CMK (cell line): ENCODE measurements around the gene PSRC1.
"Not testable (repeated sequence)": the region's sequence is repeated elsewhere in the genome, so short reads cannot be mapped to it uniquely, and the experiment has no call there.

Experiments used
- DNase-seq: peaks from one replicate; pipeline ENCODE4 v3.0.0-alpha.2; 2010; ENCODE audit warnings: low read depth

The PSRC1 gene

DNA sequence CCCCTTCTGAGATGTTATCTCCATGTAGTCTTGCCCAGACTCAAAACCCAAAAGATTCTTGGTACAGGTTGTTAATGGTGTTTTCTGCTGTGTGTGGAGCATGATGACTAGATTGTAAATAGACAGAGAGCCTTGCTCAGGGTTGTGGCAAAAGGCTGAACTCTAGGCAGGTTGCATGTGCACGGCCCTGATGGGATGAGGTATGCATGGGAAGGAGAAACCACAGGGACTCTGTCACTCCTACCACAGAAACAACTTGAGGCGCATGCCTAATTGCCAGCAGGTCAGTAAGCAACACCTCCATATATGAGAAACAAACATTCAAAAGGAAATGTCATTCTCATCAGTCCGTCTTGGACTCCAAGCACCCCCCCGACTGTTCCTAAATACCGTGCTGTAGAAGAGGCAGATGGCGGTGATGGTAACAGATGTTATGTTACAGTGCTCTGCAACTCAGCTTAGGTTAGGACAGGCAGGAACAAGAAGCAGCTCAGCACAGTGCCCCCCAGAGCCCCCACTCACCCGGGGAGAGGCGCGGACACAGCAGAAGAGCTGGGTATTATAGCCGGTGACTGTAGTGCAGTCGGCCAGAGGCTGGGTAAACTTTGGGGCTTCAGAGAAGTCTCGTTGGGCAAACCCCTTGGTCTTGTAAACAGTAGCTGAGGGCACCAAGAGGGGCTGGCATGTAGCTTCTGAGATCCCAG, 12.9 kb upstream of the PSRC1 start:
- no peak for DNase-seq

DNA sequence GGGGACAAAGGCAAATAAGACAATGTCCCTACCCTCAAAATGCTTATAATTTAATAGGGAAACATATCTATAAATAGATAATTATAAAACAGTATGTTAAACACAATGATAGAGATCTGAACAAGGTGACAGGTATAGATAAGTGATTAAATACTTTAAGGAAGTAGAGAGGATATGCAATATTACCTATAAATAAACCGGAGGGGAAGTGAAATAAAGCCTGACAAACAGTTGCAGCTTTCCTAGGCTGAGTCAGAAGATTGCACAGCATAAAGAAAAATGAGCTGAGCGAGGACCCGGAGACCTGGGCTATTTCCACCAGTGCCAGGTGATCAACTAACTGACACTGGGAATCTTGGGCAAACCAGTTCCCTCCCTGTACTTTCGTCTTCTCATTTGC, 11.5 kb upstream of the PSRC1 start:
- no peak for DNase-seq

DNA sequence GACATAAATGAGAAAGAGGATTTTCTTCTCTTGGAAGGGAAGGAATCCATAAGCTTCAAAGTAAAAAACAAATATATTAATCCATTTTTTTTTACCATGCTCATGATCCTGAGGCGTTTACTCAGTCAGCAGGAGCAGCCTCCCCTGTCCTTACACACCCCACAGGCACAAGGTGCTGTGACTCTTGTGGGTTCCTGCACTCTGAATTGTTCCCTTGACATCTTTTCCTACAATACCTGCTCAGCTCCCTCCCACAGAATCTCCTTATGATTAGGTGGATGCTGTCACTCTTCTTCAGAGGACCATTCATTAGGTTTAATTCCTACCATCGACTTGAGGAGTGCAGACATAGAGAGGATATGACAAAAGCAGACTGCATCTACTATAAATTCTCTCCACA, 10.1 kb upstream of the PSRC1 start:
- DNase-seq = no peak

DNA sequence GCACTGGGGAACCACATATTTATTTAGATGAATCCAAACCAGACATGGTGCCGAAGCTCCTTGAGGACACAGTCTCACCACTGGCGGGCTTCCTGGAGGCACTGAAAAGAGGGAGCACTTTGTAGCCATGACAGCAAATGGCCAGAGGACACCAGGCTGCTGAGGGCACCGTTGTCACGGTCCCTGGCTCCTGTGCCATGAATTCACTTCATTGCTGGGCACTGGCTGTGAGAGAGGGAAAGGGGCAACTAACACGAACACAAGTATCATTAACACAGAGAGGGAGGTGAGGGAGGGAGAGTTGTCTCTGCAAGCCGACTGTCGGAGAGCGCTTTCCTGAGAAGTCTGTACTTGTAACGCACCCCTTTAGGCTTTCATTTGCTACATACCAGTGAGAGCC, 9.4 kb upstream of the PSRC1 start:
- no peak for DNase-seq

DNA sequence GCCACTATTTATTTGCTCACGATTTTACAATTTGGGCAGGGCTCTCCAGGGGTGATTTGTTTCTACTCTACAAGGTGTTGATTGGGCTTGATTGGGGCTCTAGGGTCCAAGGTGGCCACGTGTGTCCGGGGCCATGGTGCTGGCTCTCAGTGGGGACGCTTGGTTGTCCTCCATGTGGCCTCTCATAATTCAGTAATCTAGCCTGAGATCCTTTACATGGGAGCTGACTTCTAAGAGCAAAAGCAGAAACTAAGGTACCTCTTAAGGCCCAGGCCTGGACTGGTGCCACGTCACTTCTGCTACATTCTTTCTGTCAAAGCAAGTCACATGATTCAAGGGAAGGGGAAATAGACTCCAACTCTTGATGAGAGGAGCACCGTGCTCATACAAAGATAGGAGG, 8.1 kb upstream of the PSRC1 start:
- no peak for DNase-seq

DNA sequence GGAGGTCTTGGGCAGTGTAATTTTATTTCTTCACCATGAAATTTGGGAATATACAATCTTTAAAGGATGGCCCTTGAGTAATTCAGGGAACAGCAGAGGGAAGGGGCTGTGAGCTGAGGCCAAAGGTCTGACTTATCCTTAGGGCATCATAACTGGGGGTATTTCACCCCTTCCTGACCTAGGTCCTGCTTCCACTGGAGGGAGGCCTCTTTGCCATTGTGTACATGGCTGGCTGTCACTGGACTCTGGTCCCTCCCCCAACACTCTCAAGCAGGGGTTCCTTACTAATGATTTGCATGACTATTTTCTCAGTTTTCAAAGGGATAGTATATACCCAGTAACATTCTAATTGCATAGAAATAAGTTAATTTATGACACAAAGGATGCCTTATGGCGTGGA, 7.2 kb upstream of the PSRC1 start:
- no peak for DNase-seq

DNA sequence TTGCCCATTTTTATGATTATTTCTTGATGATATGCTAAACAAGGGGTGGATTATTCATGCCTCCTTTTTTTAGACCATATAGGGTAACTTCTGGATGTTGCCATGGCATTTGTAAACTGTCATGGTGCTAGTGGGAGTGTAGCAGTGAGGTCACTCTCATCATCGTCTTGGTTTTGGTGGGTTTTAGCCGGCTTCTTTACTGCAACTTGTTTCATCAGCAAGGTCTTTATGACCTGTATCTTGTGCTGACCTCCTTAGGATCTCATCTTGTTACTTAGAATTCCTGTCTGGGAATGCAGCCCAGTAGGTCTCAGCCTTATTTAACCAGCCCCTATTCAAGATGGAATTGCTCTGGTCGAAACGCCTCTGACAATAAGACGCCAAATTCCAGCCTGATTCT, 3.8 kb upstream of the PSRC1 start:
- not testable (repeated sequence) for DNase-seq

DNA sequence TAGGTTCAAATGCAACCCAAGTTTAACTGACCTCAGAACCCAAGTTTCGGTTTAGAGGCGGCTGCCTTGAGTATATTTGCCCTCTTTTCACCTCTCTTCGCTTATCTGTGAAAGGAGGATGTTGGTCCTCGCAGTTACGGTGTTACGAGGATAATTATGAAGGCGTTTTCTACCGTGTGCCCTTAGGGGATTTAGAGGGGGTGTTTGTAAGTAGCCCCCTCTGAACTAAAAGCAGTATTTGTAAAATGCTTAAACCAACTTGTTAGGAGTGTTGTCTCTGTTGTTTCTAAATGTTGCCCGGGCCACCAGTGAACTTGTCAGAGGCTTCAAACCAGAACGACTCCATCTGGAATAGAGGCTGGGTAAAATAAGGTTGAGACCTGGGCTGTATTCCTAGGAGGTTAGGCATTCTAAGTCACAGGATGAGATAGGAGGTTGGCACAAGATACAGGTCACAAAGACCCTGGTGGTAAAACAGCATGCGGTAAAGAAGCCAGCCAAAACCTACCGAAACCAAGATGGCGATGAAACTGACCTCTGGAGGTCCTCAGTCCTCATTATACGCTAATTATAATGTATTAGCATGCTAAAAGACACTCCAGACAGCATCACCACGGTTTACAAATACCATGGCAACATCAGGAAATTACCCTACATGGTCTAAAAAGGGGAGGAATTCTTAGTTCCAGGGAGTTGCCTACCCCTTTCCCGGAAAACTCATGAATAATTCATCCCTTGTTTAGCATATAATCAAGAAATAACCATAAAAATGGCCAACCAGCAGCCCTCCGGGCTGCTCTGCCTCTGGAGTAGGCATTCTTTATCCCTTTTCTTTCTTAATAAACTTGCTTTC, 1.0 kb upstream of the PSRC1 start:
- DNase-seq = no peak

DNA sequence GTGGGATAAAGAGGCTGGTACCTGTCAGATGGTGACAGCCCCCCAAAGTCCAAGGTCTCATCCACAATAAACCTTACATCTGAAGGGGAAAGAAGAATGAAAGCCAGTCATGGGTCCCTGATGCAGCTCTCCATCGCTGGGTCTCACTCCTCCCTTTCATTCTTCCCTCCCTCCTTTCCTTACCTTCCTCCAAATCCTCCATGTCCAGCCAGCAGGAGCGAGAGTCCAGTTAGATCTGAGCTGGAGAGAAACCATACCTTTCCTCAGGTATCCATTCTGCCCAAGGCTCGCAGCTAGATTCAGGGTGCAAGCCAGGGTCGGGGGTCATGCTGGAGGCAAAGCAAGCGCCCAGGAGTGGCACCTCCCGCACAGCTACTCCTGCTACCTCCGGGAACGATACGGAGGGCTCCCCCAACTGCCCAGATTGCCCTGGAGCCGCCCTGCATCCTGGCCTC, 421 bp downstream of the PSRC1 start:
- DNase-seq = no peak

DNA sequence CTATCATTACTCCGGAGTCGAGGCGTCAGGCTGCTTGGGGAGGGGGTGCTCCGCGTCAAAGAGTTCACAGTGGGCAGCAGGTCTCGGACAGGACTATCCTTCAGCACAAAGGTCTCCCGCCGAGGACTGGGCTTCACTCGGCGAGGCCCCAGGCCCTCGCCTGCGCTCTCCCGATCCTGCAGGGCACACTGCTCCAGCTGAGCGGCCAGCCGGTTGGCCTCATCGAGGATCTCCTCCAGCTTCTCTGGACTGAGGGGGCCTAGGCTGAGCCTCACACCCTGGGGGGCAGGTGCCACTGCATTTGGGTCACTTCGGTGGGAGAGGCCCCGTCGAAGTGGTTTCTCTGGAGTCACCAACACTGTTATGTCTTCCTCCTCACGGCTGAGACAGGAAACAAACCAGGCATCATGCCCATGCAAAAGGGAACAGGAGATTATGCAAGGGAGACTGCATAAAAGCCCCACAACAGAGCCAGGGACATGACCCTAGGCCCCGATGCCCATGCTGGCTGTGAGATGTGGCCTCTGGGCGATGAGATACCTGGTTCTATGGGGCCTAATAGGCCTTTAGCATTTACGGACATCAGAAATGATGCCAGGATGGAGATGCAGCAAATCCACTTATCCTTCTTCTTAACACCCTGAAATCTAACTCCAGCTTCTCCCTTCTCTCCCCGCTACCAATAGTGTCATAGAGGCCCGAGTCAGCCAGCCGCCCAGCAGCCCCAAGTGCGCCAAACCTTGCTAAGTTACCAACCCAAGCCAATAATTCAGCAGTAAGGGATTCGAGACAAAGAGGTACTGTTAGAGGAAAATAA, 1.1 kb downstream of the PSRC1 start:
- DNase-seq = no peak

DNA sequence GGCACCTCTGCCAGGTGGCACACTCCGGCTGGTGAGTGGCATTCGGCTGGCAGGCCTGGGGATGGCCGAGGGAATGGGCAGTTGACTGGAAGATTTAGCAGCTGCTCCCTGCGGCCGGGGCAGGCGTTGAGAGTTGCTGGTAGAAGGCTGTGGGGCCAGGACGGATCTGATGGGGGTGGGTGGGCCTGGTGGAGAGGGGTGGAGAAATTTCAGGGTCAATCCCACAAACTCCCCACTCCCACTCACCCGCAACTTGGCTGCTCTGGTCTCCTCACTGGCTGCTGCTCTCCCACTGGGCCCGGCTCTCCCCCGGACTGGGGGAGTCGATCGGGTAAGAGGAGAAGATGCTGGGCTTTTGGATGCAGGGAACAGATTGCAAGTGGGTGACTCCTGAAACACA, 2.1 kb downstream of the PSRC1 start:
- no peak for DNase-seq

DNA sequence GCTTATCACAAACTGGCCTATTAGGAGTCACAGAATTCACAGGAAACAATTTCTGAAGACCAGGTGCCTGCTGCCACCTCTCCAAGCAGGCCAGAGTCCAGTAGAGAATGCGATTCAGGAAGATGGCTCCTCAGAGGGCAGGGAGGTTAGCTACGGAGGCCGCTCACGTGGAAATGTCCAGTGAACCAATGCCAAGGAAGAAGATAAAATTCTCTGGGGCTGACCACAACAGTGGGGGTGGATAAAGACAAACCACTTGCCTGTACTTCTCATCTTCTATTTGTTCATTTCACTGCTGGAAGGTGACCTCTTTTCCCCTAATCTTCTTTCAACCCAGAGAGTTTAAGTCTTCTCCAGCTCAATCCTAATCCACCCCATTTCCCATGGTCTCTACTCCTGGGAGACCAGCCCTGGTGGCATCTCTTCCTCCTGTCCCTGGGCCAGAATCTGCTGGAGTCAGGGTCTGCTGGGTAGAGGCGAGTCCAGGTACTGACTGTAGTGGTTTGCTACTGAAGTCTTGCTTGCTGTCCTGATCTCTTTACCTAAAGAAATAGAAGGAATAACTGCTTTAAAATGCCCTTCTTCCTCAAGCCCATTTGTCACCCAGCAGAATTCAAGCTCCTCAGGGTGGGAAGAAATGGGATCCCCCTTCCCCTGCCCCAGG, 3.2 kb downstream of the PSRC1 start:
- DNase-seq = no peak

DNA sequence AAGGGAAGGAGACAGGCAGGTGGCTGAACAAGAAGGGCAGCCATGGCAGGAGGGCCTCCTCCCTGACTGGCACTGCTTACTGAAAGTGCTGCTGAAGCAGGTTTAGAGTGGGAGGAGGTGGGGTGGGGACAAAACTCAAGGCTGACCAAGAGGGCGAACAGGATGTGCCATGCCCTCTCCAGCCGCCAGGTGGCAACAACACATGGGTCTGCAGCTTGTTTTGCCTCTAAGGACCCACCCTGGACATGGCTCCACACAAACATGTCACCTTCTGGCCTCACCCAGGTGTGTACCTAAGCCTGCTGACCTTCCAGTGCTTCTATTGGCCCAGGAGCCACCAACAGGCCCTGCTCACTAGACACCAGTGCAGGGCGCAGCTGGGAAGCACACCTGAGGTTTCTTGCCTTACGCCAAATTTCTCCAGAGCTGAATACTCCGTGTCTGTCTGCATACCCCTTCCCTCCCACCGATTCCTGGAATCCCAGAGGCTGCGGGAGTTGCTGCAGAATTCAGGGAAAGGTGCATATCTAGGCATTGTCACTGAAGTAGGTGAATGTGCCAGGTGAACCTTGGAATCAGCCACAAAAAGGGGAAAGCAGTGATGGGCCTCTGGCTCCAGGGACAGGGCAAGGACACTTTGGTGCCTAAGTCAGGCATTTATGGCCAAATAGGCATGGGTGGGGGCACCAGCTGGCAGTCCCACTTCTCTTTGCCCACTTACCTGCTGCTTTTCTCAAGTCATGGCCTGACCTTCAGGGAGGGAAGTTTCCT, 5.3 kb downstream of the PSRC1 start:
- peak; percentile 58 for DNase-seq

DNA sequence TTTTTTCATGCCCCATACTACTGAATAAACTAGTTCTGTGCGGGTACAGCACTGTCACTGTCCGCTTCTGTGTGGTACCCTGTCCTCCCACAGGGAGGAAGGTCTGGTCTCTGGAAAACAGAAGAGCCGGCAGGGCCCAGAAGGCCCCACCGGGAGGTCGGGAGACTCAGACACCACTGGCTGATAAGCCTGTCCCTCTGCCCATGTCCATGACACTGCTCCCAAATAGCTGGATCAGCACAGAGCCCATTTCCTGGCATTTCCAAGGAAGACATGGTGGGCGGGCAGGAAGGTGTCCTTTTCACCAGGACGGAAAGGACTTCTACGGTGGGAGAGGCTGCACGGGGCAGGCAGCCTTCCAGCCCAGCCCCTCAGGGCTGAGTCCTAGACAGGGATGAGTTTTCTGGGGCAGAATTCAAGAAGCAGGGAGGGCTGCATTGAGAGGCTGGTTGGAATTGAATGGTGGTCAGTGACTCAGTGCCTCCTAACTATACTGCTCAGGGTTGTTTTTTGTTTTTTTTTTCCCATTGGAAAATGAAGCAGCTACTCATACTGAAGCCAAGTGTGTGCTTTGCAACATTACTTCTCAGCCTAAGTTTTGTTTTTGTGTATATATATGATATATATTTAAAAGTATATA, 7.1 kb downstream of the PSRC1 start:
- DNase-seq = no peak

DNA sequence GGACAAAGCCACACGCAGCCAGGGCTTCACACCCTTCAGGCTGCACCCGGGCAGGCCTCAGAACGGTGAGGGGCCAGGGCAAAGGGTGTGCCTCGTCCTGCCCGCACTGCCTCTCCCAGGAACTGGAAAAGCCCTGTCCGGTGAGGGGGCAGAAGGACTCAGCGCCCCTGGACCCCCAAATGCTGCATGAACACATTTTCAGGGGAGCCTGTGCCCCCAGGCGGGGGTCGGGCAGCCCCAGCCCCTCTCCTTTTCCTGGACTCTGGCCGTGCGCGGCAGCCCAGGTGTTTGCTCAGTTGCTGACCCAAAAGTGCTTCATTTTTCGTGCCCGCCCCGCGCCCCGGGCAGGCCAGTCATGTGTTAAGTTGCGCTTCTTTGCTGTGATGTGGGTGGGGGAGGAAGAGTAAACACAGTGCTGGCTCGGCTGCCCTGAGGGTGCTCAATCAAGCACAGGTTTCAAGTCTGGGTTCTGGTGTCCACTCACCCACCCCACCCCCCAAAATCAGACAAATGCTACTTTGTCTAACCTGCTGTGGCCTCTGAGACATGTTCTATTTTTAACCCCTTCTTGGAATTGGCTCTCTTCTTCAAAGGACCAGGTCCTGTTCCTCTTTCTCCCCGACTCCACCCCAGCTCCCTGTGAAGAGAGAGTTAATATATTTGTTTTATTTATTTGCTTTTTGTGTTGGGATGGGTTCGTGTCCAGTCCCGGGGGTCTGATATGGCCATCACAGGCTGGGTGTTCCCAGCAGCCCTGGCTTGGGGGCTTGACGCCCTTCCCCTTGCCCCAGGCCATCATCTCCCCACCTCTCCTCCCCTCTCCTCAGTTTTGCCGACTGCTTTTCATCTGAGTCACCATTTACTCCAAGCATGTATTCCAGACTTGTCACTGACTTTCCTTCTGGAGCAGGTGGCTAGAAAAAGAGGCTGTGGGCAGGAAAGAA, 8.1 kb downstream of the PSRC1 start:
- no peak for DNase-seq

DNA sequence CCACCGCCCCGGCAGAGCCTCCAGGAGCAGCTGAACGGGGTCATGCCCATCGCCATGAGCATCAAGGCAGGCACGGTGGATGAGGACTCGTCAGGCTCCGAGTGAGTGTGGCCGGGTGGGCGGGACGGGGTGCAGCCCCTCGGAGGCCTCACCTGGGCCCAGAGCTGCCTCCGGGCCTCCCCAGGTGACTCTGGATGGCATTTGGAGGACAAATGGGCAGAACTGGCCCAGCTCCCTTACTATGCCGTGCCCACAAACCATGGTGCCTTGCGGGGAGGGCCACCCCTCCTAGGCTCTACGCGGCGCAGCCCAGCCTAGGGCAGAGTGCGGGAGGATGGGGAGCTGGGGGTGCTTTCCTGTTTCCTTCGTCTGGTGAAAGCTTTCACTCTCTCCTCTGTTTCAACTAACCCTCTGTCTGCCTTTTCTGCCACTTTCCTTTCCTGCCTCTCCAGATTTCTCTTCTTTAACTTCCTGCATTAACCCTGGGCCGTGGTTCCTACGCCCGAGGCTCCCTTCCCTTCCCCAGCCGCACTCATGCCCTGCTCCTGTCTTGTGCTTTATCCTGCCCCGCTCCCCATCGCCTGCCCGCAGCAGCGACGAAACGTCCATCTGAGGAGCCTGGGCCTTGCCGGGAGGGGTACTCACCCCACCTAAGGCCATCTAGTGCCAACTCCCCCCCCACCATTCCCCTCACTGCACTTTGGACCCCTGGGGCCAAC, 9.2 kb downstream of the PSRC1 start:
- DNase-seq = no peak

DNA sequence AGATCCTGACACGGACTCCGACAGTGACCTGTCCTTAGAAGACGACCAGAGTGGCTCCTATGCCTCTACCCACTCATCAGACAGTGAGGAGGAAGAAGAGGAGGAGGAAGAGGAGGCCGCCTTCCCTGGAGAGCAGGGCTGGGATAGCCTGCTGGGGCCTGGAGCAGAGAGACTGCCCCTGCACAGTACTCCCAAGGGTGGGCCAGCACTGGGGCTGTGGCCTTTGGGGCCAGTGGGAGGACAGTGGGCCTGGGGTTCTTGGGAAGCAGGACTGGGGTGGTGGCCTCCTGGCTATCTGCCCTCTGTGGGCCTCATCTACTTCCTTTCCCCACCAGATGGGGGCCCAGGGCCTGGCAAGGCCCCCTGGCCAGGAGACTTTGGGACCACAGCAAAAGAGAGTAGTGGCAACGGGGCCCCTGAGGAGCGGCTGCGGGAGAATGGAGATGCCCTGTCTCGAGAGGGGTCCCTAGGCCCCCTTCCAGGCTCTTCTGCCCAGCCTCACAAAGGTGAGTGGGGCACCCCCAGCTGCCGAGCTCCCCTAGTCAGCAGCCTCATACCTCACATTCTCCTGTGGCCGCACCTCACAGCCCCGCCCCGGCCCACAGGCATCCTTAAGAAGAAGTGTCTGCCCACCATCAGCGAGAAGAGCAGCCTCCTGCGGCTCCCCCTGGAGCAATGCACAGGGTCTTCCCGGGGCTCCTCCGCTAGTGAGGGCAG, 10.0 kb downstream of the PSRC1 start:
- DNase-seq = no peak

DNA sequence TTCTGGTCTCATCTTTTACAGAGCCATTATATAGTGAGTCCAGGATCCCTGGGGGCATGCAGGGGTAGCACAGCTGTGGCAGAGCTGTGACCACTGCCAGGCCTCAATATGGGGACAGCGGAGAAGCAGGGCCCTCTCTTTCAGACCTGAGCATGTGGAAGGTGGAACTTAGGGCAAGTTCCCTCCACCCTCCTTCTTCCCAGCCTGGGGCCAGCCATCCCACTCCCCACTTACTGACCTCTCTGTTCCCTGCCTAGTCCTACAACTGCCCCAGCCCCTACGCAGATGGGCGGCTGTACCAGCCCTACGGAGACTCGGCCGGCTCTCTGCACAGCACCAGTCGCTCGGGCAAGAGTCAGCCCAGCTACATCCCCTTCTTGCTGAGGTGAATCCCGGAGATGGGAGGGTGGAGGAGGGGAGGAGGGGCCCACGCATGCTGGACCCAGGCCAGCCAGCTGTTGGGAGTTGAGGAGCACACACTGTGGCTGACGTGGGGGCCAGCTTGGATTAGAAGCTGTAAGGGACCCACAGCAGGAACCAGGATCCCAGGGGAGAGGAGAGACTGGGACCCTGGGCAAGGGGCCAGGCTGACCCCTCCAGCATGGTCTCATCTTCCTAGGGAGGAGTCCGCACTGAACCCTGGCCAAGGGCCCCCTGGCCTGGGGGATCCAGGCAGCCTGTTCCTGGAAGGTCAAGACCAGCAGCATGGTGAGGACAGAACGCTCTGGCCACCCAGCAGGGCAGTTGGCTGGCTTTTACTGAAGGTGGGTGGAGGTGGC, 10.7 kb downstream of the PSRC1 start:
- no peak for DNase-seq
